Measurements from ENCODE around the gene RNU6-8.

The RNU6-8 gene

DNA sequence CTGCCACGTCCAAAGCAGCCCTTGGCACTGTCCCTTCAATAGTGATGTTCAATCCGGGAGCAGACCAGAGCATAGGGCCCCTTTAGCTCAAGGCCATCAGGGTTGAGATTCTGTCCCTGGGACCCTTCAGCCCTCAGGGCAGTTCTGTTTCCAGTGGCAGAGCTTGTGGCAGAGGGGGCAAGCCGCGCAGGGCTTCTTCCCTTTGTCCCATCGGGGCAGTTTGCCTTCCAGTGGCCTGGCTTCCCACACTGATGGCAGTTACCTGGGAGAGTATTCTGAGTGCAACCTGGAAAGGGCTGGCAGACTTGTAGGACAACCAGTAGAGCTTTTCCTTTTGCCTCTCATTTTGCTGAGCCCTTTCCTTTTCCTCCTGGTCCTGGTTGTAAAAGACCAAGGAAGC lies 43.7 kb upstream of the RNU6-8 start:
- no peaks in the 10 kb centered on the region for H3K9me2 ChIP-seq (replicated peaks; ENCODE audit: low read depth, low read length)
- H3K36me3 ChIP-seq (ENCODE audit: insufficient read depth, low read length): no peaks in the 10 kb centered on the region
- H3K9me3 ChIP-seq (ENCODE audit: insufficient read depth, low read depth, low read length): no peaks in the 10 kb centered on the region
- H3K9ac ChIP-seq (ENCODE audit: low read depth, low read length, poor library complexity, severe bottlenecking): no peak overlapping the region
- H3K79me2 ChIP-seq (ENCODE audit: insufficient read depth, low read length): no peaks in the 10 kb centered on the region
- no peak overlapping the region for H3K4me2 ChIP-seq (ENCODE audit: low read depth, low read length, poor library complexity, severe bottlenecking)
- no peaks in the 10 kb centered on the region for H3F3A ChIP-seq (ENCODE audit: low read depth)
- no peaks in the 10 kb centered on the region for H4K20me1 ChIP-seq (ENCODE audit: insufficient read depth, low read length, poor library complexity, severe bottlenecking)
- TF ChIP-seq EZH2phosphoT487 (IDR thresholded peaks at IDR 0.05; ENCODE audit: borderline replicate concordance): no peak
- TF ChIP-seq, protein P1, sequence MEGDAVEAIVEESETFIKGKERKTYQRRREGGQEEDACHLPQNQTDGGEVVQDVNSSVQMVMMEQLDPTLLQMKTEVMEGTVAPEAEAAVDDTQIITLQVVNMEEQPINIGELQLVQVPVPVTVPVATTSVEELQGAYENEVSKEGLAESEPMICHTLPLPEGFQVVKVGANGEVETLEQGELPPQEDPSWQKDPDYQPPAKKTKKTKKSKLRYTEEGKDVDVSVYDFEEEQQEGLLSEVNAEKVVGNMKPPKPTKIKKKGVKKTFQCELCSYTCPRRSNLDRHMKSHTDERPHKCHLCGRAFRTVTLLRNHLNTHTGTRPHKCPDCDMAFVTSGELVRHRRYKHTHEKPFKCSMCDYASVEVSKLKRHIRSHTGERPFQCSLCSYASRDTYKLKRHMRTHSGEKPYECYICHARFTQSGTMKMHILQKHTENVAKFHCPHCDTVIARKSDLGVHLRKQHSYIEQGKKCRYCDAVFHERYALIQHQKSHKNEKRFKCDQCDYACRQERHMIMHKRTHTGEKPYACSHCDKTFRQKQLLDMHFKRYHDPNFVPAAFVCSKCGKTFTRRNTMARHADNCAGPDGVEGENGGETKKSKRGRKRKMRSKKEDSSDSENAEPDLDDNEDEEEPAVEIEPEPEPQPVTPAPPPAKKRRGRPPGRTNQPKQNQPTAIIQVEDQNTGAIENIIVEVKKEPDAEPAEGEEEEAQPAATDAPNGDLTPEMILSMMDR (conservative IDR thresholded peaks at IDR 0.05; ENCODE audit: low read length): no peak
- no peak overlapping the region for H2AFZ ChIP-seq (ENCODE audit: low read length)
- peaks cover under 1% of the 10 kb centered on the region for H3K4me1 ChIP-seq (ENCODE audit: insufficient read depth, low read length, poor library complexity, severe bottlenecking)
- no peaks in the 10 kb centered on the region for H3K27me3 ChIP-seq (ENCODE audit: insufficient read depth, low read length, poor library complexity, severe bottlenecking)
- no peak overlapping the region for H3K4me3 ChIP-seq (ENCODE audit: low read length, poor library complexity, severe bottlenecking)

DNA sequence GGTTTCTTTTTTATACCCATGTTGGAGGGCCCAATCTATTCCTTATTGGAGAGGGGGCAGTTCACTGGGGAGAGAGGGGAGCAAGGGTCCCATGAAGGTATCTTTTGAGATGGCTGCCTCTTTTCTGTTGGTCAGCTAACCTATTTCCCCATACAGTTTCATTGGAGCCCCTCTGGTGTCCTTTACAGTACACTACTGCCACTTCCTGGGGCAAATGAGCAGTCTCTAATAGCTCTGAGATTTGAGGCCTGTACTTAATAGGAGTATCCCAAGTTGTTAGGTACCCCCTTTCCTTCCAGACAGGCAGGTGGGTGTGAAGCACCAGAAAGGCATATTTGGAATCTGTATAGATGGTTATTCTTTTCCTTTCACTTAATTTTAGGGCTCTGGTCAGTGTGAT lies 41.3 kb upstream of the RNU6-8 start:
- H3F3A ChIP-seq (ENCODE audit: low read depth): no peaks in the 10 kb centered on the region
- no peaks in the 10 kb centered on the region for H4K20me1 ChIP-seq (ENCODE audit: insufficient read depth, low read length, poor library complexity, severe bottlenecking)
- H3K27me3 ChIP-seq (ENCODE audit: insufficient read depth, low read length, poor library complexity, severe bottlenecking): no peaks in the 10 kb centered on the region
- H3K79me2 ChIP-seq (ENCODE audit: insufficient read depth, low read length): no peaks in the 10 kb centered on the region
- H3K4me1 ChIP-seq (ENCODE audit: insufficient read depth, low read length, poor library complexity, severe bottlenecking): no peaks in the 10 kb centered on the region
- H3K4me2 ChIP-seq (ENCODE audit: low read depth, low read length, poor library complexity, severe bottlenecking): no peak overlapping the region
- no peaks in the 10 kb centered on the region for H3K36me3 ChIP-seq (ENCODE audit: insufficient read depth, low read length)
- H3K9me2 ChIP-seq (replicated peaks; ENCODE audit: low read depth, low read length): no peaks in the 10 kb centered on the region
- H3K9ac ChIP-seq (ENCODE audit: low read depth, low read length, poor library complexity, severe bottlenecking): no peak overlapping the region
- no peak overlapping the region for H3K4me3 ChIP-seq (ENCODE audit: low read length, poor library complexity, severe bottlenecking)
- no peak for TF ChIP-seq EZH2phosphoT487 (IDR thresholded peaks at IDR 0.05; ENCODE audit: borderline replicate concordance)
- TF ChIP-seq, protein P1 (conservative IDR thresholded peaks at IDR 0.05; ENCODE audit: low read length): peak; percentile 52
- H2AFZ ChIP-seq (ENCODE audit: low read length): peak overlapping the region; percentile 32; the same call in 1 of the 2 replicates
- H3K9me3 ChIP-seq (ENCODE audit: insufficient read depth, low read depth, low read length): no peaks in the 10 kb centered on the region

DNA sequence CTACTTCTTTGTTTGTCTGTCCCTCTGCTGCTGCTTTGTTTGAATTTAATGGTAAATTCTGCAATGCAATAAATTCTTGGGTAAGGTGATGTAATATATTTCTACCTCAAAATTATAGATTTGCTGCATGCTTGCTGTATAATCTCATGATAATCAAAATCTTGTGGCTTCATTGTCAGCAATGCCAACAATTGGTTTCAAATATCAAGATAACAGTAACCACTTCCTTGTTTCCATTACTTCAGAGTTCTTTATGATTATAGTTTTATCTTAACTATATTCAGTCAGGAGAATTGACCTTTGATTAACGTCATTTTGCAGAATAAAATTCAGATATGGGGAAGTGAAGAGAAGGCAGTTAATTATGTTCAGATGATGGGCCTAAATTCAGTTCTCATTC lies 30.2 kb upstream of the RNU6-8 start:
- no peak for TF ChIP-seq EZH2phosphoT487 (IDR thresholded peaks at IDR 0.05; ENCODE audit: borderline replicate concordance)
- TF ChIP-seq, protein P1 (conservative IDR thresholded peaks at IDR 0.05; ENCODE audit: low read length): no peak
- H3K9ac ChIP-seq (ENCODE audit: low read depth, low read length, poor library complexity, severe bottlenecking): no peak overlapping the region
- peaks cover 10% of the 10 kb centered on the region for H3K4me1 ChIP-seq (ENCODE audit: insufficient read depth, low read length, poor library complexity, severe bottlenecking)
- H3K9me3 ChIP-seq (ENCODE audit: insufficient read depth, low read depth, low read length): no peaks in the 10 kb centered on the region
- H3K36me3 ChIP-seq (ENCODE audit: insufficient read depth, low read length): no peaks in the 10 kb centered on the region
- H3K4me3 ChIP-seq (ENCODE audit: low read length, poor library complexity, severe bottlenecking): no peak overlapping the region
- H3K9me2 ChIP-seq (replicated peaks; ENCODE audit: low read depth, low read length): no peaks in the 10 kb centered on the region
- H2AFZ ChIP-seq (ENCODE audit: low read length): no peak overlapping the region
- no peaks in the 10 kb centered on the region for H3F3A ChIP-seq (ENCODE audit: low read depth)
- no peaks in the 10 kb centered on the region for H3K79me2 ChIP-seq (ENCODE audit: insufficient read depth, low read length)
- H3K27me3 ChIP-seq (ENCODE audit: insufficient read depth, low read length, poor library complexity, severe bottlenecking): no peaks in the 10 kb centered on the region
- H4K20me1 ChIP-seq (ENCODE audit: insufficient read depth, low read length, poor library complexity, severe bottlenecking): no peaks in the 10 kb centered on the region
- H3K4me2 ChIP-seq (ENCODE audit: low read depth, low read length, poor library complexity, severe bottlenecking): no peak overlapping the region
